A549 (cell line): ENCODE data around the gene FTCD.

ENCODE experiments used
- CEBPB ChIP-seq, 2 experiments: fragments of >200 bp in 1 of 2; sonication (Bioruptor Twin) in 1 of 2; formaldehyde crosslinking in 1 of 2; IDR thresholded peaks; 2 replicates each; pipeline ENCODE4 v1.6.1; 2012 to 2016
- EP300 ChIP-seq, 2 experiments: fragments of >200 bp; sonication (Bioruptor Twin); formaldehyde crosslinking; IDR thresholded peaks; 2 replicates in 1 of 2; 3 replicates in 1 of 2; pipeline ENCODE4 v1.6.1; 2016 to 2017
- ESRRA ChIP-seq: fragments of 150-350 bp; IDR thresholded peaks from 2 replicates; pipeline ENCODE4 v1.6.1; 2014; ENCODE audit warnings: mild to moderate bottlenecking, low read length, borderline replicate concordance
- HEYL ChIP-seq: fragments of 250-450 bp; sonication (Bioruptor Pico); IDR thresholded peaks from 2 replicates; pipeline ENCODE4 v1.8.0; 2021; ENCODE audit warnings: mild to moderate bottlenecking, moderate library complexity
- HOXA7 ChIP-seq: fragments of 250-450 bp; sonication (Bioruptor Pico); IDR thresholded peaks from 2 replicates; pipeline ENCODE4 v1.5.0; 2020; ENCODE audit warnings: mild to moderate bottlenecking, moderate library complexity
- MAZ ChIP-seq: fragments of 150-350 bp; IDR thresholded peaks from 2 replicates; pipeline ENCODE4 v1.6.1; 2014; ENCODE audit warnings: antibody characterized with exemption, low read depth, low read length, borderline replicate concordance
- MYC ChIP-seq: IDR thresholded peaks from 2 replicates; pipeline ENCODE4 v1.6.1; 2012; ENCODE audit warnings: mild to moderate bottlenecking, inconsistent platforms, low read length, improper control_type of control experiment, borderline replicate concordance
- POLR2A ChIP-seq: IDR thresholded peaks from 2 replicates; pipeline ENCODE4 v1.6.1; 2012; ENCODE audit warnings: mild to moderate bottlenecking, low read length
- RAD21 ChIP-seq, 2 experiments: fragments of >200 bp in 1 of 2; sonication (Bioruptor Twin) in 1 of 2; formaldehyde crosslinking in 1 of 2; IDR thresholded peaks in 1 of 2; conservative IDR thresholded peaks in 1 of 2; 2 replicates in 1 of 2; 3 replicates in 1 of 2; pipeline ENCODE4 v1.6.1; 2012 to 2018; ENCODE audit warnings: inconsistent platforms in 1 of 2
- RCOR1 ChIP-seq: fragments of 150-350 bp; IDR thresholded peaks from 2 replicates; pipeline ENCODE4 v1.6.1; 2014; ENCODE audit warnings: antibody characterized with exemption, low read length, low read depth
- TF ChIP-seq, protein P1 (sequence below): fragments of >200 bp; sonication (Bioruptor Twin); formaldehyde crosslinking; IDR thresholded peaks from 3 replicates; pipeline ENCODE4 v1.5.1; 2016
- TF ChIP-seq, protein P2 (sequence below): fragments of 250-450 bp; sonication (Bioruptor Pico); IDR thresholded peaks from 2 replicates; pipeline ENCODE4 v1.5.0; 2021; ENCODE audit warnings: mild to moderate bottlenecking, moderate library complexity, borderline replicate concordance
- TF ChIP-seq, protein P3 (sequence below): fragments of 450-650 bp; IDR thresholded peaks from 2 replicates; pipeline ENCODE4 v1.6.1; 2014; ENCODE audit warnings: antibody characterized with exemption
- TF ChIP-seq, protein P4 (sequence below): IDR thresholded peaks from 2 replicates; pipeline ENCODE4 v1.6.1; 2012; ENCODE audit warnings: low read depth, borderline replicate concordance

DNA sequence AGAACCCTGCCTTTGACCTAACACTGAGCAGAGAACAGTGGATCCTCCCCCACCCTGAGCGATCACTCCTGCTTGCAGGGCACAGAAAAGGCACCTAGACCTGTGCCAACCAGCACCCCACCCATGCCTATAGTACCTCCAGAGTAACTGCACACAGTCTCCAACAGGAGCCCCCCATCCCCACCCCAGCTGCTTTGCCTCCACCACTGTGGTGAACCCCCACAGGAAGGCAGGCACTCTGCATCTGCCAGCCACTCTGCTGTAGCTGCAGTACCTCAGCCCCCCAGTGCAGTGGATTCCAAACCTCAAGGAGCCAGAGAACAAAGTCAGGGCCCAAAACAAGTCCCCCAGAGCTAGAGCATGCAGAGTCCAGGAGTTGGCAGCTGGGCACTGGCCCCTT is 18.2 kb upstream of the FTCD start:
- TF ChIP-seq, protein P1, sequence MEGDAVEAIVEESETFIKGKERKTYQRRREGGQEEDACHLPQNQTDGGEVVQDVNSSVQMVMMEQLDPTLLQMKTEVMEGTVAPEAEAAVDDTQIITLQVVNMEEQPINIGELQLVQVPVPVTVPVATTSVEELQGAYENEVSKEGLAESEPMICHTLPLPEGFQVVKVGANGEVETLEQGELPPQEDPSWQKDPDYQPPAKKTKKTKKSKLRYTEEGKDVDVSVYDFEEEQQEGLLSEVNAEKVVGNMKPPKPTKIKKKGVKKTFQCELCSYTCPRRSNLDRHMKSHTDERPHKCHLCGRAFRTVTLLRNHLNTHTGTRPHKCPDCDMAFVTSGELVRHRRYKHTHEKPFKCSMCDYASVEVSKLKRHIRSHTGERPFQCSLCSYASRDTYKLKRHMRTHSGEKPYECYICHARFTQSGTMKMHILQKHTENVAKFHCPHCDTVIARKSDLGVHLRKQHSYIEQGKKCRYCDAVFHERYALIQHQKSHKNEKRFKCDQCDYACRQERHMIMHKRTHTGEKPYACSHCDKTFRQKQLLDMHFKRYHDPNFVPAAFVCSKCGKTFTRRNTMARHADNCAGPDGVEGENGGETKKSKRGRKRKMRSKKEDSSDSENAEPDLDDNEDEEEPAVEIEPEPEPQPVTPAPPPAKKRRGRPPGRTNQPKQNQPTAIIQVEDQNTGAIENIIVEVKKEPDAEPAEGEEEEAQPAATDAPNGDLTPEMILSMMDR = no peak
- TF ChIP-seq POLR2A (no peak), RCOR1 (no peak), EP300 (IDR thresholded peaks at IDR 0.05) (no peak), ESRRA (no peak), HEYL (CRISPR knock-in tag) (no peak), MAZ (no peak), HOXA7 (CRISPR knock-in tag) (no peak), CEBPB (IDR thresholded peaks at IDR 0.05) (no peak), MYC (no peak), RAD21 (conservative IDR thresholded peaks at IDR 0.05 in 1 of 2, IDR thresholded peaks at IDR 0.05 in 1 of 2) (no peak)
- TF ChIP-seq, protein P2, sequence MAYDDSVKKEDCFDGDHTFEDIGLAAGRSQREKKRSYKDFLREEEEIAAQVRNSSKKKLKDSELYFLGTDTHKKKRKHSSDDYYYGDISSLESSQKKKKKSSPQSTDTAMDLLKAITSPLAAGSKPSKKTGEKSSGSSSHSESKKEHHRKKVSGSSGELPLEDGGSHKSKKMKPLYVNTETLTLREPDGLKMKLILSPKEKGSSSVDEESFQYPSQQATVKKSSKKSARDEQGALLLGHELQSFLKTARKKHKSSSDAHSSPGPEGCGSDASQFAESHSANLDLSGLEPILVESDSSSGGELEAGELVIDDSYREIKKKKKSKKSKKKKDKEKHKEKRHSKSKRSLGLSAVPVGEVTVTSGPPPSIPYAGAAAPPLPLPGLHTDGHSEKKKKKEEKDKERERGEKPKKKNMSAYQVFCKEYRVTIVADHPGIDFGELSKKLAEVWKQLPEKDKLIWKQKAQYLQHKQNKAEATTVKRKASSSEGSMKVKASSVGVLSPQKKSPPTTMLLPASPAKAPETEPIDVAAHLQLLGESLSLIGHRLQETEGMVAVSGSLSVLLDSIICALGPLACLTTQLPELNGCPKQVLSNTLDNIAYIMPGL = no peak
- TF ChIP-seq, protein P3, sequence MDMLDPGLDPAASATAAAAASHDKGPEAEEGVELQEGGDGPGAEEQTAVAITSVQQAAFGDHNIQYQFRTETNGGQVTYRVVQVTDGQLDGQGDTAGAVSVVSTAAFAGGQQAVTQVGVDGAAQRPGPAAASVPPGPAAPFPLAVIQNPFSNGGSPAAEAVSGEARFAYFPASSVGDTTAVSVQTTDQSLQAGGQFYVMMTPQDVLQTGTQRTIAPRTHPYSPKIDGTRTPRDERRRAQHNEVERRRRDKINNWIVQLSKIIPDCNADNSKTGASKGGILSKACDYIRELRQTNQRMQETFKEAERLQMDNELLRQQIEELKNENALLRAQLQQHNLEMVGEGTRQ = no peak
- TF ChIP-seq, protein P4, sequence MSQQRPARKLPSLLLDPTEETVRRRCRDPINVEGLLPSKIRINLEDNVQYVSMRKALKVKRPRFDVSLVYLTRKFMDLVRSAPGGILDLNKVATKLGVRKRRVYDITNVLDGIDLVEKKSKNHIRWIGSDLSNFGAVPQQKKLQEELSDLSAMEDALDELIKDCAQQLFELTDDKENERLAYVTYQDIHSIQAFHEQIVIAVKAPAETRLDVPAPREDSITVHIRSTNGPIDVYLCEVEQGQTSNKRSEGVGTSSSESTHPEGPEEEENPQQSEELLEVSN = no peak
